Glutamatergic neuron (in vitro differentiated cells): Measurements from ENCODE around the gene BCL7A. TPM values are rescaled to one million over a fixed set of nuclear protein-coding genes. Genes with fewer than 3 reads are reported as not detected.

Experiments
- DNase-seq: peaks from one replicate; pipeline ENCODE4 v3.0.0; 2022
- H3K27ac Mint-ChIP-seq: one replicate; pipeline ENCODE4 v1.8.0; 2020; ENCODE audit warnings: mild to moderate bottlenecking, mixed read lengths, inconsistent platforms; ENCODE audit not compliant: unreplicated experiment
- H3K27me3 Mint-ChIP-seq: one replicate; pipeline ENCODE4 v1.8.0; 2020; ENCODE audit warnings: mild to moderate bottlenecking, moderate library complexity, mixed read lengths, inconsistent platforms; ENCODE audit not compliant: unreplicated experiment
- H3K36me3 Mint-ChIP-seq: one replicate; pipeline ENCODE4 v1.8.0; 2020; ENCODE audit warnings: mild to moderate bottlenecking, mixed read lengths, inconsistent platforms; ENCODE audit not compliant: unreplicated experiment
- H3K4me1 Mint-ChIP-seq: one replicate; pipeline ENCODE4 v1.8.0; 2020; ENCODE audit warnings: mild to moderate bottlenecking, low read depth, mixed read lengths, inconsistent platforms; ENCODE audit not compliant: unreplicated experiment
- H3K4me3 Mint-ChIP-seq: one replicate; pipeline ENCODE4 v1.8.0; 2020; ENCODE audit warnings: mild to moderate bottlenecking, mixed read lengths, inconsistent platforms; ENCODE audit not compliant: unreplicated experiment
- H3K9me3 Mint-ChIP-seq: one replicate; pipeline ENCODE4 v1.8.0; 2020; ENCODE audit warnings: mild to moderate bottlenecking, moderate library complexity, mixed read lengths, inconsistent platforms; ENCODE audit not compliant: unreplicated experiment
- CTCF ChIP-seq: fragments of 200-600 bp; sonication (generic); IDR thresholded peaks from one replicate; pipeline ENCODE4 v1.5.0; 2021; ENCODE audit not compliant: partially characterized antibody, unreplicated experiment
- total RNA-seq: library from RNA; stranded (reverse); fragmentation: NEBNext Ultra II Directional; extraction: Animal tissue kit (Norgen Biotek cat#: 25700); gene quantifications from one replicate; pipeline ENCODE4 v1.2.1, GENCODE V29; 2021; ENCODE audit not compliant: unreplicated experiment

BCL7A gene
- total RNA-seq, 1 donor from 2014 or later, result 148 TPM

GRCh38 chr12:122057769-122058168 lies 36.1 kb downstream of the BCL7A start:
- Mint-ChIP-seq H3K27ac (peak overlapping the region; percentile 28), H3K4me3 (no peak overlapping the region), H3K9me3 (peaks cover 6% of the 10 kb centered on the region), H3K27me3 (peaks cover 5% of the 10 kb centered on the region), H3K36me3 (no peaks in the 10 kb centered on the region), H3K4me1 (peaks cover 2% of the 10 kb centered on the region)
- no peak for DNase-seq
- TF ChIP-seq CTCF, result no peak

GRCh38 chr12:122058549-122059149 lies 37.0 kb downstream of the BCL7A start:
- H3K4me3 Mint-ChIP-seq, result no peak overlapping the region
- H3K36me3 Mint-ChIP-seq, result no peaks in the 10 kb centered on the region
- no peak overlapping the region for H3K27ac Mint-ChIP-seq
- H3K4me1 Mint-ChIP-seq, result peaks cover 10% of the 10 kb centered on the region
- H3K9me3 Mint-ChIP-seq, result peaks cover 8% of the 10 kb centered on the region
- TF ChIP-seq CTCF, result no peak
- H3K27me3 Mint-ChIP-seq, result peaks cover 8% of the 10 kb centered on the region
- no peak for DNase-seq

- Mint-ChIP-seq H3K4me3 (no peak overlapping the region), H3K4me1 (peaks cover 16% of the 10 kb centered on the region), H3K9me3 (peaks cover 10% of the 10 kb centered on the region), H3K27ac (no peak overlapping the region), H3K36me3 (no peaks in the 10 kb centered on the region), H3K27me3 (peaks cover 9% of the 10 kb centered on the region)
- no peak for DNase-seq
- TF ChIP-seq CTCF, result no peak
Measured at GRCh38 chr12:122059203-122059960, 37.7 kb downstream of the BCL7A start.

GRCh38 chr12:122060081-122060501 lies 38.4 kb downstream of the BCL7A start:
- peaks cover 12% of the 10 kb centered on the region for H3K9me3 Mint-ChIP-seq
- H3K27ac Mint-ChIP-seq, result no peak overlapping the region
- TF ChIP-seq CTCF, result no peak
- peaks cover 8% of the 10 kb centered on the region for H3K27me3 Mint-ChIP-seq
- DNase-seq, result no peak
- H3K4me3 Mint-ChIP-seq, result no peak overlapping the region
- peaks cover 22% of the 10 kb centered on the region for H3K4me1 Mint-ChIP-seq
- no peaks in the 10 kb centered on the region for H3K36me3 Mint-ChIP-seq

- peaks cover 12% of the 10 kb centered on the region for H3K9me3 Mint-ChIP-seq
- no peak overlapping the region for H3K27ac Mint-ChIP-seq
- DNase-seq, result no peak
- no peaks in the 10 kb centered on the region for H3K36me3 Mint-ChIP-seq
- H3K4me1 Mint-ChIP-seq, result peaks cover 25% of the 10 kb centered on the region
- peaks cover 10% of the 10 kb centered on the region for H3K27me3 Mint-ChIP-seq
- no peak overlapping the region for H3K4me3 Mint-ChIP-seq
- no peak for TF ChIP-seq CTCF
Measured at GRCh38 chr12:122061253-122061652, 39.6 kb downstream of the BCL7A start.
